HG02973 (cell line): ENCODE measurements around the gene NKX2-3.
A peak's percentile ranks its signal among the peaks of the same experiment; 100 is the strongest.

ENCODE experiments used
- ATAC-seq: cut with Tn5 transposase; IDR thresholded peaks from one replicate; pipeline ENCODE4 v1.9.1; 2021; ENCODE audit warnings: moderate library complexity; ENCODE audit not compliant: unreplicated experiment

The NKX2-3 gene

GRCh38 chr10:99532687-99533495, at the start of gene NKX2-3:
Gene NKX2-3 (plus strand): TSS chr10:99532942. CDS start chr10:99533132, 190 bp downstream.
- ATAC-seq = peak; percentile 75

DNA sequence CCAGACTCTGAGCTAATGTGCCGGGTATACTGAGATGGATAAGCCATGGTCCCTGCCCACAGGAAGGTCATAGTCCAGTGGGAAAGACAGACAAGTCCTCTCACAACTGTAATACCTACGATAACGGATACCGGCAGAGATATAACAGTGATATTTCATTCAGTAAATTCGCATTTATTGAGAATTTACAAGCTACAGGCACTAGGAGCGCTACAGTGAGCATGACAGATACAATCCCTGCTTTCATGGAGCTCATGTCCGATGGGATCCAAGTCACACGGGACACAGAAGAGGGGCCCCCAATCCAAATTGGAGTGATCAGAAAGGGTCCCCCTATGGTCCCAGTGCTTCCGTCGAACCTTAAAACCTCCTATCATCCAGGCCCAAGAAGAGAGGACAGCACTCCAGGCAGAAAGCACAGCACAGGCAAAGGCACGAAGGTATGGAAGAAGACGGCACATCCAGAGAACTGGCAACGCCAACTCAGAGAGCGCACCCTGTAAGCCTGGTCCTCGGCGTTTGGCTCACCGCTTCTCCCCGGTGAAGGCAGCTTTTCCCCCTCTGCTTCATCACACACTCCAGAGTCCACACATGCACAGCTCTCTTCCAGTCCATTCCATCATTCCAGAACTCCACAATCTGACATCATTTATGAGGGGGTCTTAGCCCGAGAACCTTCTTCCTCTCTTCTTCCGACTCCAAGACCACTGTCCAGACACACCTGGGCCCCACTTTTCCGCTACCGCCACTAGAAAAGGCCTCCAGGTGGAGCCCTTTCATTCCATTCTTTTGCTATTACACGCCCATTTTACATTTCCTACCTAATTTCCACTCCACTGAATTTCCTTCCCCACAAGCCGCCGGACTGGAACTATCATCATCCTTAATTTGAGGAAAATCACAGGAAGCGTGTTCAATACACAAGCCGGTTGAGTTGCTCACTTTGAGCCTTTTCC, 47.8 kb upstream of the NKX2-3 start:
- ATAC-seq = no peak

- no peak for ATAC-seq
Measured at GRCh38 chr10:99487125-99487807, 45.5 kb upstream of the NKX2-3 start.

- no peak for ATAC-seq
Measured at GRCh38 chr10:99489271-99489670, 43.5 kb upstream of the NKX2-3 start.

DNA sequence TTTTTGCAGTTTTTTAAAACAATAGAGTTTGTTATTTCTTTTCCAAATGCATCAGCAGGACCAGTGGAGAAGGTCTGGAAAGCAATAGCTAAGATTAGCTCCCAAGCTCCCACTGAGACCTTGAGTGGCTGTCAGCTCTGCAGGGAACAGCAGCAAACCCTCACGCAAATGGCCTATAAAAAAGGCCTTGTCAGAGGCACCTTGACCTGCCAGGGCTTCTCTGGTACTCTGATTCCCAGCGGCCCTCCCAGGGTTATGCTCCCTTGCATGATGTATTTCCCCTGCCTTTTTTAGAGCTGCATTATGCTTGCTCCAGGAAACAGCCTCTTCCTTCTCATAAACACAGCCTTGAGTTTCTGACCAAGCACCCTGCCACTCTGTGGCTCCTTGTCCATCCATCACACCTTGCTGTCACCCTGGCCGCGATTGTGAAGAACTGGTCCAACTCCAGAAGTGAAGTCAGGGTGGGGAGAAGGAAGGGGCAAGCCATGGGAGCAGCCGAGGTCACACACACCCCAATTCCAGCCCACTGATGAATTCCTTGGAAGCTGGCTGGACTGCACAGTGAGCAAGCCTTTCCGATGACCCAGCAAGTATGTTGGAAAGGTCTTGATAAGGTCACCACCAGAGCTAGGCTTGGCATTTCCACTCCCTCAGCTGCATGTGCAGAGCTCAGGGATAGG, 35.3 kb upstream of the NKX2-3 start:
- no peak for ATAC-seq

GRCh38 chr10:99506416-99506815, 26.3 kb upstream of the NKX2-3 start:
- ATAC-seq = no peak

DNA sequence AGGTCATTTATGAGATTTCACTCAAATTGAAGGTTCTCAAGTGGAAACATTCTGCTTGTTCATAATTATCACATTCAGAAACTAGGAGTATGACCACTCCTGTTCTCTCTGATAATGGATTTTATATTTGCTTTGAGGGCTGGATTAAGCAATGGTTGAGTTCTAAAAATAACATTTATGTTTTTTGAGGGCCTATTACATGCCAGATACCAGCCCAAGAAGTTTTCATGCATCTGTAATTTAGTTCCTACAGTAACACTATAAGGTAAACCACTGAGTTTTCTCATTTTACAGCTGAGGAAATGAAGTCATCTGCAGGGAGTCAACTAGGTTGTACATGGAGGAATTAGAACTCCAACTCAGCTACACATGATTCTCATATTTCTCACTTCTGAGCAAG, 25.5 kb upstream of the NKX2-3 start:
- no peak for ATAC-seq

DNA sequence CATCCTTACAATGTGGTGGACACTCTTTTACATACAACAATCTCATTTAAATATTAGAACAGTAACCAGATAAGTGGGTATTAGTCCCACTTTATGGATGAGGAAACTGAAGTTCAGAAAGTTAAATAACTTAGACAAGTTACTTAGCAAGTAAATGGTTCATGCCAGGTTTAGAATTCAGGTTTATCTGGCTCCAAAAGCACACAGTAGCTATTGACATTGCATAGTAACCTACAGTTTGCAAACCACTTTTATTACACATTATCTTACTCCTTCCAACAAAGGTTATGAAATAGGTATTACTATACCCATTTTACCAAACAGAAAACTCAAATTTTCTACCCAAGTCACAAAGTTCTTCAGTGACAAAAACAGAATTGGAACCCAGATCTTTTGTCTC, 19.7 kb upstream of the NKX2-3 start:
- no peak for ATAC-seq

DNA sequence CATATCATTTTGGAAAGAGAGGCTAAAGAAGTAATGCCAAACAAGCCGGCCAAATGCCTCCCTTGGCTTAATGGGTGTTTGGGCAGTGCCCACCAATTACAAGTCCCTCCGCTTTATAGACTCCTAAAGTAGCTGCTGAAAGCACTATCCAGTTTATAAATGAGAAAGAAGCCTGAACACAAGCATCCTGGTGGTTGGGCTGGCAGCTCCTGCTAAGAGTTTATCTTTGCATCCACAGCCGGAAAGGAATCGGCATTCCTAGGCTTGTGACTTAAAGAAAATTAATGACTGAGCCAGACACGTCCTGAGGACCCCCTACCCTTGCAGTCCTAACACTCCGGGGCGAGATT, 13.1 kb upstream of the NKX2-3 start:
- no peak for ATAC-seq

- no peak for ATAC-seq
Measured at GRCh38 chr10:99520040-99520846, 12.5 kb upstream of the NKX2-3 start.

- no peak for ATAC-seq
Measured at GRCh38 chr10:99520847-99521764, 11.6 kb upstream of the NKX2-3 start.

GRCh38 chr10:99521765-99522469, 10.8 kb upstream of the NKX2-3 start:
- ATAC-seq = no peak

GRCh38 chr10:99522470-99523250, 10.1 kb upstream of the NKX2-3 start:
- no peak for ATAC-seq

GRCh38 chr10:99523251-99523773, 9.4 kb upstream of the NKX2-3 start:
- no peak for ATAC-seq

- ATAC-seq = no peak
Measured at GRCh38 chr10:99524050-99524666, 8.6 kb upstream of the NKX2-3 start.

GRCh38 chr10:99524736-99525380, 7.9 kb upstream of the NKX2-3 start:
- ATAC-seq = no peak
